Measurements from ENCODE around the gene IL23R.
"Not testable (repeated sequence)": the region's sequence is repeated elsewhere in the genome, so short reads cannot be mapped to it uniquely, and the experiment has no call there.

GRCh38 chr1:67141832-67142231 is 24.4 kb upstream of the IL23R start:
- TF ChIP-seq POLR2A, POLR2AphosphoS5, POU2F2, TAF1 (IDR thresholded peaks at IDR 0.05; ENCODE audit: low read depth, low read length): not testable (repeated sequence)
